H1 (cell line): ENCODE data around the gene APOL2. TPM values are rescaled to one million over a fixed set of nuclear protein-coding genes. Genes with fewer than 3 reads are reported as not detected.

Experiments
- ATF2 ChIP-seq: IDR thresholded peaks from 2 replicates; pipeline ENCODE4 v1.6.1; 2012; ENCODE audit warnings: low read length, inconsistent platforms
- CBX8 ChIP-seq: fragments of 300-800, 300-1000 bp; sonication (generic); IDR thresholded peaks from 2 replicates; pipeline ENCODE4 v1.7.1; 2016; ENCODE audit warnings: low read depth, low read length, borderline replicate concordance
- FOSL1 ChIP-seq: IDR thresholded peaks from 2 replicates; pipeline ENCODE4 v1.6.1; 2011; ENCODE audit warnings: mild to moderate bottlenecking, low read depth, low read length, moderate library complexity; ENCODE audit not compliant: insufficient read depth
- JUN ChIP-seq: IDR thresholded peaks from 2 replicates; pipeline ENCODE4 v1.6.1; 2011; ENCODE audit warnings: low read depth, mild to moderate bottlenecking, improper control_type of control experiment, low read length
- NRF1 ChIP-seq: IDR thresholded peaks from 2 replicates; pipeline ENCODE4 v1.6.1; 2011; ENCODE audit warnings: mild to moderate bottlenecking, low read depth, low read length, improper control_type of control experiment
- TBP ChIP-seq: IDR thresholded peaks from 2 replicates; pipeline ENCODE4 v1.6.1; 2011; ENCODE audit warnings: low read depth, low read length, improper control_type of control experiment
- polyA plus RNA-seq, 7 experiments: library from polyadenylated mRNA; depleted of rRNA in 3 of 7; stranded (reverse) in 5 of 7; unstranded in 2 of 7; fragments of >200 nt in 5 of 7; fragments of 200-250 nt in 2 of 7; gene quantifications; 1 replicate in 5 of 7; 2 replicates in 1 of 7; 4 replicates in 1 of 7; pipeline versions ENCODE4 v1.2.1 to v1.2.3, GENCODE V29; 2011 to 2013; ENCODE audit warnings: missing spikeins in 2 of 7, mixed read lengths in 2 of 7
- total RNA-seq: library from RNA; stranded (reverse); fragmentation: NEBNext Ultra II Directional; extraction: Animal tissue kit (Norgen Biotek cat#: 25700); gene quantifications from 2 replicates; pipeline ENCODE4 v1.2.1, GENCODE V29; 2021

The APOL2 gene
- total and polyA plus RNA-seq, 2 of the 8 experiments (the other 6 are each of a cell fraction or from before 2014, with no cell fraction given) = 8.1 to 11.0 TPM

- TF ChIP-seq ATF2 (no peak), JUN (no peak), NRF1 (no peak), CBX8 (no peak), TBP (no peak), FOSL1 (no peak)
Observed at GRCh38 chr22:36221799-36222751, 17.3 kb downstream of the APOL2 start (continued).
